Stimulated activated CD8-positive, alpha-beta memory T cell treated with anti-CD3 and anti-CD28 coated beads, Interleukin-4, amount 100 ng/mL, for 1 hour (primary cell): ENCODE results near the gene ZNF385D.

Experiments
- DNase-seq, 2 donors: peaks; one replicate each; pipeline ENCODE4 v3.0.0-alpha.2; 2020; ENCODE audit warnings: low read depth in 2 of 2, low spot score in 1 of 2

The ZNF385D gene

DNA sequence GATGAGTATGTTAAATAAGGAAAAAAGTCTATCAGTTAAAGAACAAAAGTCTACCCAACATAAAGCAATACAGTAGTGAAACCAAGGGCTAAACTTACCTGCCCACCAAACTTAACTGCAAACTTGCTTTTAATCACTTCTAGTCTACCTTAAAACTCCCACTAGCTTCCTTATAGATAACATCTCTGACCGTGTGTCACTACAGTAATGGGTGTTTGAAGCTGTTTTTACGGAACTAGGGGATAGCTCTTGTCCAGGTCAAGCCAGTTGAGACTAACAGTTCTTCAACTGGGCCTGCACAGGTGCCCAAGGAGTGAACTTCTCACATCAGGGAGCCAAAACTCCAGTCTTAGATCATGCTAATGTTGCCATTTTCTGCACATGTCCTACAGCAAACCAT is 132.3 kb downstream of the ZNF385D start:
- DNase-seq: no peak

DNA sequence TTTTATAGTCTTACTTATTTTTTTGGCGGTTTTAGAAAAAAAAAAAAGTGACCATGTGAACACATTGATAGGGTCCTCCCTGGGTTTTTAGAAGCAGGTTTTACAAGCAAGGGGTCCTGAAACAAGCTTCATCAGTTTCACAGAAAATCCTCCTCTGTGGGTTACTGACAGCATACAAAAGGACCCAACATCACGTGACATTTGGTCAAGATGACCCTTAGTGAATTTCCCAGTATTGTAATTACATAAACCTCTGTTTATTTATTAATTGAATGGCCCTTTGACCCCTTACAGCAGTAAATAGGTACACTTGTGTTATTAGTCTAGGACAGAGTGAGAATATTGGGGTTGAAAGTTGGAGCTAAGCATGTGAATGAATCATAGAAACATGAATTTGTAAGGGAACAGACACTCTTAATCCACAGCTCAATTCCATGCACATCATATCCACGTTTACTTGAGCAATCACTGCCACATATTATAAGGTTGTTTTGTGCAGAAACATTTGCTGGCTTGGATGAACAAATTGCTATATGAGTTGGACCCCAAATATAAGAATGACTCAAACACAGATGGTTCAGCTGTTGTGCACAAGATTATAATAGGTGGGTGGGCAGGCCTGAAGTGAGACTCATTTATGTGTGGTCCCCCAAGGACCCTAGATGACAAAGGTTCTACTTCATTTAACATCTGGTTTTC is 137.5 kb downstream of the ZNF385D start:
- no peak for DNase-seq

DNA sequence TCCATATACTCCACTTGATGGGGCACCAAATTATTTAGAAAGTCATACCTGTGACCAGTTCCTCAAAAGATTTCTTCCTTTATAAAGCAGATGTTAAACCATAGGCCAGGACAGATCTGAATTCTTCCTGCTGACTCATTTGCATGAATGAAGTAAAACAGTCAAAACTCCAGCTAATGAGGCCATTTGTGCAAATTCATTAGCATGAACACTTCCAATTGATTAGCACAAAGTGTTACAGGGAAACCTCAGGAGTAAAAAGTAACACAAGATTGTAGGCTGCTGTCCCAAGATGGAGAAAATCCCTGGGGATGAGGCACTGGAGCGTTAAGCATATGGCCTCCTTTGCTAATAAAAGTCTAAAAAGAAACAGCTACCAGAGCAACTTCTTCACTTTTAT is 149.8 kb downstream of the ZNF385D start:
- DNase-seq: no peak

DNA sequence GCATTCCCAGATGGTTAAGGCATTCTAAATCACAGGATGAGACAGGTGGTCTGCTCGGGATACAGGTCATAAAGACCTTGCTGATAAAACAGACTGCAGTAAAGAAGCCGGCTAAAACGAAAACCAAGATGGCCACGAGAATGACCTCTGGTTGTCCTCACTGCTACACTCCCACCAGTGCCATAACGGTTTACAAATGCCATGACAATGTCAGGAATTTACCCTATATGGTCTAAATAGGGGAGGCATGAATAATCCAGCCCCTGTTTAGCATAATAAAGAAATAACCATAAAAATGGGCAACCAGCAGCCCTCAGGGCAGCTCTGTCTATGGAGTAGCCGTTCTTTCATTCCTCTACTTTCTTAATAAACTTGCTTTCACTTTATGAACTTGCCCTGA is 151.1 kb downstream of the ZNF385D start:
- DNase-seq: no peak

DNA sequence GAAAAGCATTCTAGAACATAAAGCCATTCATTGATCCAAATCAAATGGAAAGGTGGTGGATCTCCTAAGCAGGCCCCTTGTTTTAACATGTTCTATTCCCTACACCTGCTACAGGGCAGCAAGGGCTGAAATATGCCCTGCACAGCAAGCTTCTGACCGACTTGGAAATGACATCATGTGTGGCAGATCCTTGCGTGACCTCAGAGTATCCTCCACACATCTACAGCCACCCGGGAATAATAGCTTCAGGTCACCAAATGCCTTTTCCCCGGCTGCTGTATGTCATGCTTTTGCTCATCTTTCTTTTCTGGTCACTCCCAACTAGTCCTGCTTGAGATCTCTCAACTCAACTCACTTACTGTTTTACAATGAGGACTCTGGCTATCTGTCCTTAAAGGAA is 158.2 kb downstream of the ZNF385D start:
- DNase-seq: no peak

DNA sequence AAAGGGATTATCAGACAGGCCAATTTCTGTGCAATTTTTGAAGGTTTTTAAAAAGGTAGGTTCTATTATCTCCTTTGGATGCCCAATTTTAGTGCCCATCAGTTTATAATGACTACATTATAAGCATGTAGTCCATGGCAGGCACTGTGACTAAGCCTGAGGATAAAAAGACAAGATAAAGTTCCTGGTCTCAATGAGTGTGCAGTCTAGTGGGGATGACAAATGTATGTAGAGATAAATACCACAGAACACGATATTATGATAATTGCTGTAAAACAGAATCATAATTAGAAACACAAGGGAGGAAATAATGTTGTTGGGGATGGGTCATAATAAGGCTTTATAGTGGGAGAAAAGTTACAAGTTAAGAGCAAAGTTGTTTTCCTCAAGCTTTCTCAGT is 163.1 kb downstream of the ZNF385D start:
- no peak for DNase-seq

DNA sequence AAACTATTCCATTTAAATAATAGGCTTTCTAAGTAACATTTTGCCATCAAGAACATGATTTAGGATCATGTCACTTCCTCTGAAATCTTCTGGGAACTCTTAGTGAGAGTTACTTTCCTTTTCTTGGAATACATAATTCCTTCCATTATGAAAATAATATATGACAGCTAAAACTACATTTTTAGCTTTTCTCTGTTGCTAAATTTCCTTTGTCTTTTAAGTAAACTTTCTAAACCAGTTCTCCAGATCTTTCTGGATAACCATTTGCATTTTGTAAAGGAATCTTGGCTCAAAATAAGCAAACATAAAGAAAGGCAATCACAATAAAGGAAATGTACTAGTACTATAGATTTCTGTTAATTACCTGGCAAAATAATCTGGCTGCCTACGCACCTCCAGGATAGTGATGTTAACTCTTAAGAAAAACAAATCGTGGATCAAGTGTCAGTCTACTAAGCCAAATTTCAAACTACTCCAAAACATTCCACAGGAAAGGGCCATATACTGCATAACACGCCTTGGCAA is 165.7 kb downstream of the ZNF385D start:
- DNase-seq: no peak

DNA sequence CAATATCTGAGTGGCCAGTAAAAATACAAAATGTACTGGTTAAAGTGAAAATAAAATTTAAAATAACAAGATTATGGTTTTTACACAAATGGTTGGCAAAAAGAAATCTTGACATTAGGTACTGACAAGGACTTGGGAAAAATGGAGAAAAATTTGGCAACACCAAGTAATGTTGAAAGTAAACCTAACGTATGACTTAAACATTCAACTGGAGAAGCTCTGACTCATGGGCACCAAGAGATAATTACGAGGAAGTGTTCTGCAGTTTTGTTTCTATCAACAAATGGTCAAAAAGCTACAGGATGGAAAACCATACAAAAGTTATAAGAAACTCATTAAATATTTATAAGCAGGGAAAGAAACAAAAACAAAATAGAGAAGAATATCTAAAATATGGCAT is 177.7 kb downstream of the ZNF385D start:
- DNase-seq: no peak

DNA sequence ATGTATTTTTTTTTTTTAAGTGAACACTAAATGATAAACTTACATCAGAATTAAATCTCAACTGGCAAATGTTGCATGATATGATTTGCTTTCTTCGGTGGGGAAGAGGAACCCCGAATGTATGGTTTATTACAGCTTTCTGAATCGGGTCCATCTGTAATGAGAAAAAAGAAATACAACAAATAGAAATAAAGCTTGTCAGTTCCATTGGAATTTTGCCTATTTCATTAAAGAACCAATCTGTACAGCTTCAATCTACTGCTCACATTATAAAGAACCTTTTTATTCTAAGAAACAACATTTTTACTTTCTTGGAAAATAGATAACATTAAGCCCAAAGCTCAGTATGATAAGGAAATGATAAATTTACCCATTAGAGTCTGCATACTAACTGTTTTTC is 186.5 kb downstream of the ZNF385D start:
- DNase-seq: no peak

DNA sequence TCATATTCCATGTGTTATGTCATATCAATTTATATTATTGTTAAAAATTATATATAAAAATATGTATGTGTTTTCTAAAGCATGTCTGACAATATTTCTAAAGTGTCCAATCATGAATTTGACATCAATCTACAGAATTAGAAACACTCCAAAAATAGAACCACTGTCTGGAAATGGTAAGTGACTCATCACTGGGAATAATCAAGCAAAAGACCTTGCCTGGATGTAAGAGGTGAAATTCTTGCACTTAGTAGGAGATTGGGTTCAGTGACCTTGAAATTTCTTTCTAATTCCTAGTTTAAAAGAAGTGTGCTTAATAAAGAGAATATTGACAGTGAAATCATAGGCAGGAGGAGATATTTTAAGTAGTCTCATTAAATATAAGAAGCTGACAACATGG is 188.8 kb downstream of the ZNF385D start:
- no peak for DNase-seq

DNA sequence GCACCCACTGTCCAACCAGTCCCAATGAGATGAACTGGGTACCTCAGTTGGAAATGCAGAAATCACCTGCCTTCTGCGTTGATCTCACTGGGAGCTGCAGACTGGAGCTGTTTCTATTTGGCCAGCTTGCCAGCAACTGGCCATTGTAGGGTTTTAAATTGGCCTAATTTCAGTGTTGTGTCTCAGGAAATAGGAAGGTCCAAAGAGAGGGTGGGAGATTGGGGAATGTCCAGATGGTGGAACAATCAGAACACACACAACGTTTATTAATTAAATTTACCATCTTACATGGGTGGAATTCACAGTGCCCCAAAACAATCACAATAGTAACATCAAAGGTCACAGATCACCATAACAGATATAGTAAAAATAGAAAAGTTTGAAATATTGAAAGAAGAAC is 189.5 kb downstream of the ZNF385D start:
- no peak for DNase-seq

DNA sequence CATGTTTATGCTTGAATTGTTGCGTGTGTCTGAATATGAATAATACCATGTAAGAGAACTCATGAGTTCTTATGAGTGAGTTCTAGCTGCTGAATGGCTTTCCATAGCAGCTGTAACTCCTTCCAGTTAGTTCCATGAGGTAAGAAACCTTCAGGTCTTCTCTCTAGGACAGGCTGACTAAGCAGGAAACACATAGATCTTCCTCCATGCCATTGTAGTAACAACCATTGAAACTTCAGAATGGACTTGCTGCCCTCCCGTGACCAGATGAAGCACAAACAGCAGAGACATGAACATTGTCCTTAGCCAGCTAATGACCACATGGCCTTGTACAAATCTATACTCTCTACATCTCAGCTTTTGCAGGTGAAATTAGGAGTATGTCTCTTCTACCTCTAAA is 200.0 kb downstream of the ZNF385D start:
- DNase-seq: no peak

DNA sequence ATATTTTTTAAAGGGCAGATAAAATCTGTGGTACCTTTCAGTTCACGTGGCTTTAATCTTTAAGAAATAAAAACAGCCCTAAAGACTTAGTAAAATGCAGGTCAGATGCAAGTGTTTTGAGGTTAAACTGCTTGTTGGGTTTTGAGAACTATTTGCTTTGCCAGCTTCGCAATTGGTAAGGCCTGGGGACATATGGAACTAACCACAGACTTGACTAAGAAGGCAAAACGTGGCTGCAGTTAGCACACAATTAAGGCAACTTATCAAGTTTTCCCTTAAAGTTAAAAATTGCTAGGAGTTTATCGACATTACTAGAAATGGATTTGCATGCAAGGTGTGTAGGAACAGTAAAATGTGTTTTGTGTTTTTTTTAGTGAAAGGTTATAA is 206.9 kb downstream of the ZNF385D start:
- DNase-seq: no peak

DNA sequence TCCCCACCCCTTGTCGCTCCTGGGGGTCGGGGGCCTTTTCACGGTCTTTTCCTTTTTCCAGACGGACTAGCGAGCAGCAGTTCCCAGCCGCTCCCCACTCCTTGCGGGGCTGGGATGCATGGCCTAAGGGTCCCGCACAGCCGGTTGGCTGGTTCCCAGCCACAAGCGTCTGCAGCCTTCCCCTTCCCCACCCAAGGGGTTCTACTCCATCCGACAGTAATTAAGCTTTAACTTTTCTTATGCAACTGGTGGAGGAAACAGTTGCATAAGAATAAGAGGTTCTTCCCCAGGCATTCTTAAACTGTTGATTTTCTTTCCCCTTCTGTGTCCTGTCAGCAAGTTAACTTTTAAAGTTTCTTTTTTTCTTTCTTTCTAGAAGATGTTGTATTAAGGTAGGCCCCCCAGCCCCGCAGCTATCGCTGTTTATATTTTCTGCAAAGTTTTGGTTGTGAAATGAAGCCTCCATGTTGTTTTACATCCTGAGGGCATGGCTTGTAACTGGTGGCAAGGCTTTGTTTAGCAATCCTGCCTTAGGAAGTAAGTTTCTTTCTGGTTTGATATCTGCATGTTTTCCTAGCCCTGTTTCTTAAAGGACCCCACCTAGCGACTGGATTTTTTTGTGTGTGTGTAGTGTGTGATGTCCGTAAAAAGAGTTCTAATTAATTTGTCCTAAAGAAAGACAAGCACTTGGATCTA is 207.5 kb downstream of the ZNF385D start:
- no peak for DNase-seq

DNA sequence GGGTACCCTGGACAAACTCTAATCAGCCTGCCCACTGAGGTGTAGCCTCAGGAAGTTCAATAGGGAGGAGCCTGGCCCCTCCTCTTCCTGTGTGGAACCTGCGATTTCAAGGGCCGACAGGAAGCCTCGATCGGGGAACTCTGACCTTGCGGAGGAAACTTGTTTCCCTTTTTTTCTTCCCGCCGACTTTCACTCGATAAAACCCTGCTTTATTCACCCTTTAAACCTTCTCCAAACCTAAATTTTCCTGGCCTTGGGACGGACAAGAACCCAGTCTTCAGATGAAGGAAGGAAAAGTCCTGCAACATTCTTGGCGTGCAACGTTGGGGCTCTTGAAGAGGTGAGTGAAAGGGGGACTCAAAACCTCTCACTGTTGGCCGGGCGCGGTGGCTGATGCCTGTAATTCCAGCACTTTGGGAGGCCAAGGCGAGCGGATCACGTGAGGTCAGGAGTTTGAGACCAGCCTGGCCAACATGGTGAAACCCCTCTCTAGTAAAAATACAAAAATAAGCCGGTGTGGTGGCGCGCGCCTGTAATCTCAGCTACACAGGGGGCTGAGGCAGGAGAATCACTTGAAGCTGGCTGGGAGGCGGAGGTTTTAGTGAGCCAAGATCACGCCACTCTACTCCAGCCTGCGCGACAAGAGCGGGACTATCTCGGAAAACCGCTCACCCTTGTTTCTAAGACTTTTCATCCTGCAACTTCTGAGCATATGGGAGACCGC is 208.2 kb downstream of the ZNF385D start:
- DNase-seq: no peak

DNA sequence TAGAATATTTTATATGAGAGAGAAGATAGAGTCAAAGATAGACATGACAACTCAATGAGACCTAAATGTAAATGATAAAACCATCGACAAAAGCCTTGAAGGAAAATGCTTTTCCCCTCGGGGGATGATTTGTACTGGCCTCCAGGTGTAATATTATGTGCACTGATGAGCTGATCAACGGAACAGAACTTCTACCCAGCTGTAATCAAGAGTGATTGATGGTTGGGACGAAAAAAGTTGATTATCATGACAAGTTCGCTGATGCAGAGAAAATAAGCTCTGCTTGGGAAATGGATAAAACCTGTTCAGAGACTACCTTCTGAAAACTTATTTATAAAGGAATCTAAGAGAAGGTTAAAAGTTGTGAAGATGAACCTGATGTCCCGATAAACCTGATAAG is 210.7 kb downstream of the ZNF385D start:
- DNase-seq: no peak

DNA sequence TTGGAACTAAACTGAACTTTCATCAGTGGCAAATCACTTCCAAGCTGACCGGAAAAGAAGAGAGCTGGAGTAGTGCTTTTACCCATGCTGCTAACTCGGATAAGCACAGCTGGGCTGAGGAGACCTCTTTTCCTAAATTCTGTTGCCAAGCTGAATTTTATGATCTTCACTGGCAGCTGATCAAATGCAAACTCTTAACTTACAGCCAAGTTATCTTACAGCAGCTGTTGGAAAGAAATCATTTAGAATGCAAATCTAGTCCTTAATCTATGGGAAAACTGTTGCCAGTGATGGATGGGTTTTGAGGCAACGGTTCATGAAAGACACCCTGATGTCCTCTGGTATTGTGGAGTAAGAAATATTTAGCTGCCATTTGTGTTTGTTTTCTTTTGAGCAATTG is 216.5 kb downstream of the ZNF385D start:
- DNase-seq: no peak

DNA sequence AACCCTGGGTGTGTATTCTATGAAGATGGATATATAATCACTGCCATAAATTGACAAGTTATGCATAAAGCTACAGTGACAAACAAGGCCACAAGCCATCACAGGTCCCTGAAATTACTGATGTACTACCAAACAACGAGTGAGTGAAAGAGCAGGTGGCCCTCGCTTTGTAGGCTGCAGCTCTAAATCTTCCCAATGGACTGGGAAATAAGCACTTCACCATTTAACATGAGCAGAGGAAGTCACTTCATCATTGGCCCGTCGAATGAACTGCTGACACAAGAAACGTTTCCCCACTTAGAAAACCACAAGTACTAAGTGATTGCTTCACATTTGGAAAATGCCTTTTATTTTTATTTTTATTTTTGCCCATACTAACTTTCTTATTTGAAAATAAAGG is 218.0 kb downstream of the ZNF385D start:
- no peak for DNase-seq

DNA sequence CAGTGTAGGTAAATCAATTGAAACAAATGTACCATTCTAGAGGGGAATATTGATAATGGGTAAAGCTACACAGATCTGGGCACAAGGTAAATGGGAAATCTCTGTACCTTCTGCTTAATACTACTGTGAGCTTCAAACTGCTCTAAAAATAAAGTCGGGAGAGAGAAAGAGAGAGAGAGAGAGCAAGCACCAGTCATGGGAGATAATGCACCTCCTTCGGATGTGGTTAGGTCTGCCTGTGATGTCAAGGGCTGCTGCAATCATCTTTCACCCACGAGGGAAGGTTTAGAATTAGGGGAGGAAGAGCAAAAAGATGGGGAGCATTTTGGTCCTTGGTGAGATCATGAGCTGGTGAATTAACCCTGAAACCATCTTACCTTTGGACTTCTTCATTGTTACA is 219.1 kb downstream of the ZNF385D start:
- no peak for DNase-seq

DNA sequence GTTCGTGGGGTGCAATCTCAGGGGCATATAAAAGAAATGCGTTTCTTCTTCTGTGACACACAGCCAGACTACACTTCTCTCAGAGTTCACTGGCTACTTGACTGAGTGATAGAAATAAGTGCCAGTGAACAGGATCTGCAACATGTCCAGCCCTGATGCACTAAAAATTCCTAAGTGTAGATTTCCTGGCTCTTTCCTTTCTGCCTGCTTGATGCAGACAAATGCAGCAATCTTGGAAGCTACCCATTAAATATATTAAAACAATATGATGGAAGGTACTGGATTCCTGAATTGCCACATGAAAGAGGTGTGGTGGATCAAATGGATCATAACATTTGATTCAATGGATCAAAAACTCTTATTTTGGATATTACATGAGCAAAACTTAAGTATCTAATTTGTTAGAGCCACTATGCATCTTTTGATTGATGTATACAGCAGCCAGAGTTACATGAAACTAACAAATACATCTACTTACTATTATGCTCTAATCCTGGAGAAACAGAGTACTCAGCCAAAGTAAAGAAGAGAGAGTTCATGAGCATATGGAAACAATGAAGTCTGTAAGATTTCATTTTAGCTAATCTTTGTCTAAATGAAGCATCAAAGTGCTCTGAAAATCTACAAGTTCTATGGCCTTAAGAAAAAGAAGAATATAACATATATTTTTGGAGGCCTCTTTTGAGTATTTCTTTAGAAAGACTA is 222.6 kb downstream of the ZNF385D start:
- no peak for DNase-seq

DNA sequence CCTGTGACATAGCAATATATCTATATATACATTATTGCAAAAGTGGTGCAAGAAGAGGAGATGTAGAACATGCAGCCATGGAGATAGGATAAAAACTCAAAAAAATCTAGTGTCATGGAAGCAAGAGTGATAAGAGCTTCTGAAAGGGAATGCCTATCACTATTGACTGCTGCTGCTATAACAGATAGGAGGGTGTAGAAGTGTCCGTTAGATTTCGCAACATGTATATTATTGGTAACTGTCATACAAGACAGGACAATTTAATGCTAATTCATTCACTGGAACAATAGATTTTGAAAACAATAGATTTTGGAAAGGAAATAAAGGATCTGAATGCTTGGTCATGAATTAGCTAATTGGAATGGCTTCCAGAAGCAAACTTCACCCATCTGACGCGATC is 224.5 kb downstream of the ZNF385D start:
- no peak for DNase-seq

DNA sequence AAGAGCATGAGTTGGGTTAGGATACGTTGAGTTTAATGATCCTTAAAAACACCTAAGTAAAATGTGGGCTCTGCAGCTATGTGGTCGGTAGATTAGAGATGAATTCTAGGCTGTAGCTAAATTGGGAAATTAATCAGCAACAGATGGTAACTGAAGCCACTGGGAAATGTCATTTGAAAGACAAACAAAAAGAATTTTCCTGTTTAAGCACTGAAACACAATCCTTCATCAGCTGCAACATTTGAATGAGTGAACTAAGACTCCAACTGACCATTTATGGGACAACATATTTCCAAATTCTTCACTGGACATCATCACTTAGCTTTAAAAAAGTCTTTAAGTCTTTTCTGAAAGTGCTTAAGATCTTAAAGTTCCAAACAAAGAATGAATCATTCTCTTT is 226.9 kb downstream of the ZNF385D start:
- DNase-seq: no peak
